Mesendoderm (in vitro differentiated cells): ENCODE results near the gene LYZL2.
A peak's percentile ranks its signal among the peaks of the same experiment; 100 is the strongest.
"Not testable (repeated sequence)": the region's sequence is repeated elsewhere in the genome, so short reads cannot be mapped to it uniquely, and the experiment has no call there.

Source experiments
- DNase-seq: peaks from one replicate; pipeline ENCODE4 v3.0.0; 2013
- H2AK5ac ChIP-seq: 2 replicates; pipeline ENCODE4 v1.6.1; 2013; ENCODE audit warnings: low read length, inconsistent platforms
- H2BK120ac ChIP-seq: 2 replicates; pipeline ENCODE4 v1.6.1; 2013; ENCODE audit warnings: low read depth, mild to moderate bottlenecking, low read length, moderate library complexity, mixed read lengths
- H2BK15ac ChIP-seq: replicated peaks from 2 replicates; pipeline ENCODE4 v1.6.1; 2013; ENCODE audit warnings: low read depth, mild to moderate bottlenecking, moderate library complexity
- H2BK5ac ChIP-seq: 2 replicates; pipeline ENCODE4 v1.6.1; 2013; ENCODE audit warnings: low read length, inconsistent platforms
- H3K18ac ChIP-seq: 2 replicates; pipeline ENCODE4 v1.6.1; 2013; ENCODE audit warnings: mild to moderate bottlenecking, low read length, mixed read lengths
- H3K23ac ChIP-seq: one replicate; pipeline ENCODE4 v1.6.1; 2013; ENCODE audit warnings: low read length
- H3K27ac ChIP-seq: 2 replicates; pipeline ENCODE4 v1.5.1; 2013; ENCODE audit warnings: low read depth, mild to moderate bottlenecking, inconsistent platforms, low read length, moderate library complexity
- H3K27me3 ChIP-seq: 2 replicates; pipeline ENCODE4 v1.6.1; 2013; ENCODE audit warnings: low read length, control low read depth, mild to moderate bottlenecking, inconsistent platforms; ENCODE audit not compliant: insufficient read depth, poor library complexity
- H3K36me3 ChIP-seq: 2 replicates; pipeline ENCODE4 v1.6.1; 2013; ENCODE audit warnings: low read length, inconsistent platforms; ENCODE audit not compliant: control insufficient read depth, insufficient read depth
- H3K4ac ChIP-seq: one replicate; pipeline ENCODE4 v1.6.1; 2013; ENCODE audit warnings: low read depth, mild to moderate bottlenecking, low read length, moderate library complexity
- H3K4me1 ChIP-seq: 2 replicates; pipeline ENCODE4 v1.6.1; 2013; ENCODE audit warnings: low read depth, low read length, inconsistent platforms; ENCODE audit not compliant: control insufficient read depth
- H3K4me2 ChIP-seq: 2 replicates; pipeline ENCODE4 v1.6.1; 2013; ENCODE audit warnings: low read length
- H3K4me3 ChIP-seq: 2 replicates; pipeline ENCODE4 v1.5.1; 2013; ENCODE audit warnings: mild to moderate bottlenecking, low read length
- H3K56ac ChIP-seq: one replicate; pipeline ENCODE4 v1.6.1; 2013; ENCODE audit warnings: low read length
- H3K79me1 ChIP-seq: 2 replicates; pipeline ENCODE4 v1.6.1; 2013; ENCODE audit warnings: low read length, inconsistent platforms
- H3K79me2 ChIP-seq: 2 replicates; pipeline ENCODE4 v1.6.1; 2013; ENCODE audit warnings: mild to moderate bottlenecking, low read length; ENCODE audit not compliant: control insufficient read depth, insufficient read depth
- H3K9ac ChIP-seq: 2 replicates; pipeline ENCODE4 v1.6.1; 2013; ENCODE audit warnings: low read length, inconsistent platforms
- H4K5ac ChIP-seq: one replicate; pipeline ENCODE4 v1.6.1; 2013; ENCODE audit warnings: low read length
- H4K8ac ChIP-seq: one replicate; pipeline ENCODE4 v1.6.1; 2013; ENCODE audit warnings: low read depth, mild to moderate bottlenecking, control low read depth, low read length, moderate library complexity
- WGBS: extraction: QIAGEN DNeasy Blood & Tissue Kit; methylation state at CpG from one replicate; pipeline ENCODE4 v1.1.7; 2013; ENCODE audit warnings: low lambda C conversion rate, missing lambda C conversion rate; ENCODE audit not compliant: insufficient coverage; ENCODE audit errors: extremely low coverage; 5-methylcytosine and 5-hydroxymethylcytosine counted together

Gene LYZL2

GRCh38 chr10:30597433-30597824 is 32.1 kb downstream of the LYZL2 start:
- not testable (repeated sequence) for H4K5ac ChIP-seq, H3K27me3 ChIP-seq, H3K23ac ChIP-seq, H3K4me3 ChIP-seq, H3K36me3 ChIP-seq, H3K79me2 ChIP-seq, H3K9ac ChIP-seq, H2BK120ac ChIP-seq, H2BK5ac ChIP-seq, H3K4ac ChIP-seq, H3K79me1 ChIP-seq, H3K4me1 ChIP-seq, H2AK5ac ChIP-seq, H4K8ac ChIP-seq, H3K4me2 ChIP-seq, H2BK15ac ChIP-seq, H3K18ac ChIP-seq
- WGBS, result no CpG with 5 or more reads among the region's 7 CpGs
- Histone ChIP-seq H3K27ac (peak overlapping the region; percentile 51), H3K56ac (peak overlapping the region; percentile 42)
- DNase-seq, result peak; percentile 73

DNA sequence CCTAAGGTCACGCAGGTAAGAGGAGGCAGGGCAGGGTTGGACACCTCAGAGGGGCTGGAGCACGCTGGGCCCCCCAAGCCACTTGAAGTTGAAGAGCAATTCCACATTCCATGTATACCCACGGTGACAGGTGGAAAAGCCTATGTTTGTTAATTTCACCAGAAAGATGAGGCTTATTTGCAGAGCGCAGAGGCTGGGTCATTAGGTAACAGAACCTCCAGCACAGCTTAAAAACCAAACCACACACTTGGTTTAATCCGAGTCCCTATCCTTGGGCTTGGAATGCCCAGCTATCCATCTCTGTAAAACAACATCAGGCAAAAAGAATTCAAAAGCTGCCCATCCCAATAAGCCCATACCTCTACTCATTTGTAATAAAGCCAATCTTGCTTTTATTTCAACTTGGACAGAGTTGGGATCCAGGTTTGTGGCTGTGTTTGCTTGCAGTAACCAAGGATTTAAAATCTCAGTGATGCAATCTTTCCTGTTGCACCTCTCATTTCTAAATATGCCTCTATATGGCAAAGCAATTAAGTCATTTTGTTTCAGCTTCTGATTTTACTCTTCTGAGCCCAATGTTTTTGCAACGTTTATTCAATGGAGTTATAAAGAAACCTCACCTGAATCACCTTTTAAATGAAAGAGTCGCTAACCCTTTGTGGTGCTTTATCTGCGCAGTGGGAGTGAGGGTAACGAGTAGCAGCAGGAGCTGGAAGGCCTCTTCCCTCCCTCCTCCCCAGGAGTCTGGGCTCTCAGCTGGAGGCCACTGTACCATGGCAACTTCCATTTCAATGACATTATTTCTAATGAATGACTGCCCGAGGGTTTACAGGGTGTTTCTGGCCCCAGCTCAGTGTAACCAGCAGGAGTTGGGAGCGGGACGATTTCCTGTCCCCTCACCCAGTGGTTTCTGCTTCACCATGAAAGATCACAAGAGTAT is 32.8 kb downstream of the LYZL2 start:
- not testable (repeated sequence) for H3K79me2 ChIP-seq, H3K4me2 ChIP-seq, H2BK120ac ChIP-seq, H3K79me1 ChIP-seq, H4K8ac ChIP-seq, H3K4me1 ChIP-seq, H3K4me3 ChIP-seq, H3K27me3 ChIP-seq, H3K23ac ChIP-seq, H3K9ac ChIP-seq, H2BK15ac ChIP-seq, H3K36me3 ChIP-seq, H4K5ac ChIP-seq
- Histone ChIP-seq H3K4ac (peak overlapping the region; percentile 43), H2AK5ac (peak overlapping the region; percentile 37), H2BK5ac (peak overlapping the region; percentile 63), H3K27ac (peak overlapping the region; percentile 51), H3K56ac (peak overlapping the region; percentile 42), H3K18ac (peak overlapping the region; percentile 78)
- peak; percentile 87 for DNase-seq
- WGBS, result no CpG with 5 or more reads among the region's 12 CpGs

DNA sequence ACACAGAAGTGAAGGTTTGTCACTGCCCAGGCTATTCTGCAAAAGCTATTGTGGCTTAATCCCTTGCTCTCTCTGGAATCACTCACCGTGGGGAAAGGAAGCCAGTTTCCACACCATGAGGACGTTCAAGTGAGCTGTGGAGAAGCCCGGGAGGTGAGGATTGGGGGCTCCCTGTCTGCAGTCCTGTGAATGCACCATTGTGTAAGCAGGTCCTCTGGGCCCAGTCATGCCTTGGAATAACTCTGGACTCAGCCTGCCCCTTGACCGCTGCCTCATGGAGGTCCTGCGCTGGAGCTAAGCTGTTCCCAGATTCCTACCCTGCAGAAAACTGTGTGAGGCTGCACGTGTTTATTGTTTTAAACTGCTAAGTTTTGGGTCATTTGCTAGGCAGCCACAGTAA is 33.5 kb downstream of the LYZL2 start:
- Histone ChIP-seq H4K5ac (no peak overlapping the region), H3K27ac (no peak overlapping the region), H3K4ac (peak overlapping the region; percentile 43), H2BK5ac (no peak overlapping the region), H2AK5ac (no peak overlapping the region), H4K8ac (no peak overlapping the region), H3K4me2 (no peak overlapping the region), H3K56ac (peak overlapping the region; percentile 22), H2BK120ac (no peak overlapping the region), H3K18ac (no peak overlapping the region), H3K9ac (no peak overlapping the region), H2BK15ac (no peak overlapping the region), H3K27me3 (no peaks in the 10 kb centered on the region), H3K4me1 (peaks cover 4% of the 10 kb centered on the region), H3K79me2 (no peaks in the 10 kb centered on the region), H3K36me3 (no peaks in the 10 kb centered on the region), H3K79me1 (no peaks in the 10 kb centered on the region), H3K23ac (no peak overlapping the region), H3K4me3 (no peak overlapping the region)
- no peak for DNase-seq
- no CpG with 5 or more reads among the region's 6 CpGs for WGBS

DNA sequence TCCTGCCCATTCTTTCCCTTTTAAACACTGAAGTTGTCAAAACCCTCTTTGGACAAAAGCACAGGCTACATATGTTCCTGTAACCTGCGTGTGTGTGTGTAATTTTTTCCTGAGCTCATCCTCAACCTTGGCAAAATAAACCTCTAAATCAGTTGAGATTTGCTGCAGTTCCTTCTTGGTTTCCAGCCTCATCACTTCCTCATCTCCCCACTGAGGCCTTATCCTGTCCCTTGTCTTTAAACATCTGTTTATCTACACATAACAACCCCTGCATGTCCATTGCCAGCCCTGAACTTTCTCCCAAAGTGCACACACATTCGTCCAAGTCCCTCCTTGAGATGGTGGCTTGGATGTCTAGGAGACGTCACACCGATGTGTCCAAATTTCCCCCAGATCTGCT is 35.5 kb downstream of the LYZL2 start:
- no CpG with 5 or more reads among the region's 4 CpGs for WGBS
- DNase-seq, result no peak
- H2BK15ac ChIP-seq, result no peak overlapping the region
- H3K79me1 ChIP-seq, result no peaks in the 10 kb centered on the region
- H2BK120ac ChIP-seq, result no peak overlapping the region
- no peak overlapping the region for H3K56ac ChIP-seq
- H3K4ac ChIP-seq, result no peak overlapping the region
- no peaks in the 10 kb centered on the region for H3K79me2 ChIP-seq
- H3K23ac ChIP-seq, result no peak overlapping the region
- H3K4me2 ChIP-seq, result no peak overlapping the region
- H2BK5ac ChIP-seq, result no peak overlapping the region
- no peak overlapping the region for H3K18ac ChIP-seq
- no peak overlapping the region for H3K9ac ChIP-seq
- no peaks in the 10 kb centered on the region for H3K27me3 ChIP-seq
- H3K4me1 ChIP-seq, result peaks cover 4% of the 10 kb centered on the region
- no peak overlapping the region for H4K5ac ChIP-seq
- H3K27ac ChIP-seq, result no peak overlapping the region
- H3K4me3 ChIP-seq, result no peak overlapping the region
- H4K8ac ChIP-seq, result no peak overlapping the region
- H2AK5ac ChIP-seq, result no peak overlapping the region
- no peaks in the 10 kb centered on the region for H3K36me3 ChIP-seq

DNA sequence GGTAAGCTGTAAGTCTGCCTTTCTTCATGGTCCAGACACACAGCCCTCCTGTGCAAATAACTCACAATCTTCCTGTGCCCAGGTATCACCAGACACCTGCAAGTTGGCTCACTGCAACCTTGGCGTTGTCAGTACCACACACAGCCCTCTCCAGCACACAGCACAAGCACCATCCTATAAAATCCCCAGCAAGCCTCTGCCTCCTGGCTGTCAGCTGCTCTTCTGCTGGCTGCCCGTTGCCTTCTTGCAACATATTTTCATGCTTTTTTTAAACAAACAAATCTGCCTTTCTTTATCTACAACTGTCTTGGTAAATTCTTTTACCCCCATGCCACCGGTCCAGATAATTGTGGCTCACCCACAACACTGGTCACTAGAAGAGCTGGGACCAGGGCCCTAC is 36.8 kb downstream of the LYZL2 start:
- H3K27ac ChIP-seq, H3K79me1 ChIP-seq, H3K9ac ChIP-seq, H4K5ac ChIP-seq, H2AK5ac ChIP-seq, H2BK5ac ChIP-seq, H3K36me3 ChIP-seq, H3K18ac ChIP-seq, H2BK15ac ChIP-seq, H3K4me2 ChIP-seq, H3K4me1 ChIP-seq, H3K4me3 ChIP-seq, H4K8ac ChIP-seq, H3K79me2 ChIP-seq, H3K56ac ChIP-seq, H2BK120ac ChIP-seq, H3K4ac ChIP-seq, H3K27me3 ChIP-seq, H3K23ac ChIP-seq, DNase-seq: not testable (repeated sequence)
- no CpG with 5 or more reads among the region's 3 CpGs for WGBS
